SK-N-MC (cell line): ENCODE results near the gene GALNT7.
A peak's percentile ranks its signal among the peaks of the same experiment; 100 is the strongest.
"Not testable (repeated sequence)": the region's sequence is repeated elsewhere in the genome, so short reads cannot be mapped to it uniquely, and the experiment has no call there.

Experiments used
- DNase-seq: peaks from one replicate; pipeline ENCODE4 v3.0.0-alpha.2; 2011; ENCODE audit warnings: low read depth, low spot score
- H3K27ac ChIP-seq: fragments of 200-600 bp; sonication (generic); 2 replicates; pipeline ENCODE4 v1.5.1; 2016; ENCODE audit warnings: mixed run types
- H3K36me3 ChIP-seq: fragments of 200-600 bp; sonication (generic); 2 replicates; pipeline ENCODE4 v1.6.1; 2017; ENCODE audit warnings: antibody characterized with exemption, low read length, mixed read lengths; ENCODE audit not compliant: insufficient read depth
- H3K4me3 ChIP-seq: fragments of 200-600 bp; sonication (generic); 2 replicates; pipeline ENCODE4 v1.5.1; 2016
- H3K9ac ChIP-seq: fragments of 200-600 bp; sonication (generic); 2 replicates; pipeline ENCODE4 v1.8.0; 2017; ENCODE audit warnings: mixed run types, mixed read lengths; ENCODE audit not compliant: insufficient read length
- H3K9me3 ChIP-seq: fragments of 200-600 bp; sonication (generic); 2 replicates; pipeline ENCODE4 v1.6.1; 2017; ENCODE audit warnings: low read depth, mild to moderate bottlenecking, antibody characterized with exemption, low read length, moderate library complexity, mixed read lengths
- EZH2 ChIP-seq: fragments of 200-600 bp; sonication (generic); IDR thresholded peaks from one replicate; pipeline ENCODE4 v1.6.1; 2017; ENCODE audit warnings: antibody characterized with exemption
- FOXP2 ChIP-seq: optimal IDR thresholded peaks from 2 replicates; pipeline ENCODE3; 2011; ENCODE audit warnings: mild to moderate bottlenecking, moderate library complexity; ENCODE audit not compliant: insufficient read depth; ENCODE audit errors: extremely low read length, control extremely low read depth
- POLR2AphosphoS5 ChIP-seq: IDR thresholded peaks from 2 replicates; pipeline ENCODE4 v1.6.1; 2012; ENCODE audit warnings: mild to moderate bottlenecking, low read depth, low read length, borderline replicate concordance

GALNT7 gene

DNA sequence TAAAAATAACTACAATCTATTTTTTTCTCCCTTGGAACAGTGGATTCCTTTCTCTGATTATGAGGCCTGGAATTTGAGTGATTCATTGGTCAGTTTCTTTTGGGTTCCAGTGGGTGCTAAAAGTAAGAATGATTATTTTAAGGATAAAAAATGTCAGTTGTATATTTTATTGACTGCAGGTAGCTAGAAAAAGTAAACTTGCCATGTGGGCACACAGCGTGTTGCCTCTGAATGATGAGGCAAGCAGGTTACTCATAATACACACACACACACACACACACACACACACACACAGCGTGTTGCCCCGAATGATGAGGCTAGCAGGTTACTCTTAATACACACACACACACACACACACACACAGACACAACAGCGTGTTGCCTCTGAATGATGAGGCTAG is 13.8 kb downstream of the GALNT7 start:
- DNase-seq: no peak
- Histone ChIP-seq H3K9ac (no peak overlapping the region), H3K4me3 (no peak overlapping the region), H3K36me3 (no peaks in the 10 kb centered on the region), H3K9me3 (no peaks in the 10 kb centered on the region), H3K27ac (no peak overlapping the region)
- no peak for TF ChIP-seq FOXP2
- TF ChIP-seq POLR2AphosphoS5: no peak
- no peak for TF ChIP-seq EZH2

DNA sequence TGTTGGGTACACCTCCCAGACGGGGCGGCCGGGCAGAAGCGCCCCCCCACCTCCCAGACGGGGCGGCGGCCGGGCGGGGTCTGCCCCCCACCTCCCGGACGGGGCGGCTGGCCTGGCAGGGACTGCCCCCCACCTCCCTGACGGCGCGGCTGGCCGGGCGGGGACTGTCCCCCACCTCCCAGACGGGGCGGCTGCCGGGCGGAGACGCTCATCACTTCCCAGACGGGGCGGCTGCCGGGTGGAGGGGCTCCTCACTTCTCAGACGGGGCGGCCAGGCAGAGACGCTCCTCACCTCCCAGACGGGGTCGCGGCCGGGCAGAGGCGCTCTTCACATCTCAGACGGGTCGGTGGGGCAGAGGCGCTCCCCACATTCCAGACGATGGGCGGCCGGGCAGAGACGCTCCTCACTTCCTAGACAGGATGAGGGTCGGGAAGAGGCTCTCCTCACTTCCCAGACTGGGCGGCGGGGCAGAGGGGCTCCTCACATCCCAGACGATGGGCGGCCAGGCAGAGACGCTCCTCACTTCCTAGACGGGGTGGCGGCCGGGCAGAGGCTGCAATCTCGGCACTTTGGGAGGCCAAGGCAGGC is 15.1 kb downstream of the GALNT7 start:
- not testable (repeated sequence) for H3K9ac ChIP-seq

DNA sequence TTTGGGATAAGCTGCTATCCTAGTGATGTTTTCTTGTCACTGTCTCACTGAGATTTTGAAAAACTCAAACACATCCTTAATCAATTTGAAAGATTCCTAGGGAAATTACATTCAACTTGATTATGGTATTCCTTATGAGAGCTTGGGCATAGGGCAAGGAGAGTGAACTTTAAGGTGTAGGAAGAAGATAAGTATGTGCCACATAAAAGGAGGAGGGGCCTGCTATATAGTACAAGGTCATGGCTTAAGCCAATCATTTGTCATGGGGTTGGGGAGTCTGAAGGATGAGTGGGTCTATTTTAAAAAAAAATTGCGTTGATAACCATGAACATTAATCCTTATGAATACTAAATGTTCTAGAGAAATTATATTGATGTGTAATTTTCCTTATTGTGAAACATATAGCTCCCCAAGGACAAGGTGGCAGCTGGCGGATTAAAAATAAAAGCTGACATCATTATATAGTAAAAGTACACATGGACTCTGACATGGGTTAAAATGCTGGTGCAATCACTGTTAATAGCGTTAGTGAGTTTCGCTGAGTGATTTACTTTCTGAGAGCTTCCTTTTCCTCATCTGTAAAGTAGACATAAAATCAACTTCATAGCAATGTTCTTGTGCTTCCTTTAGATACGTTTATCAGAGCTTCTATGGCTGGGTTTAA is 17.4 kb downstream of the GALNT7 start:
- no peak; the same call in 1 of the 2 replicates for TF ChIP-seq POLR2AphosphoS5
- TF ChIP-seq FOXP2: peak; percentile 33
- TF ChIP-seq EZH2: no peak
- peak overlapping the region; percentile 55 for H3K4me3 ChIP-seq

More for the DNA sequence above, 15.1 kb downstream of the GALNT7 start:
- not testable (repeated sequence) for H3K4me3 ChIP-seq, H3K27ac ChIP-seq, H3K36me3 ChIP-seq, DNase-seq, H3K9me3 ChIP-seq

GRCh38 chr4:173187732-173188131 is 19.1 kb downstream of the GALNT7 start:
- Histone ChIP-seq H3K9ac (no peak overlapping the region), H3K9me3 (no peaks in the 10 kb centered on the region), H3K27ac (no peak overlapping the region), H3K36me3 (no peaks in the 10 kb centered on the region), H3K4me3 (no peak overlapping the region)
- TF ChIP-seq FOXP2: no peak
- no peak for TF ChIP-seq POLR2AphosphoS5
- TF ChIP-seq EZH2: no peak
- DNase-seq: no peak

More for the DNA sequence above, 17.4 kb downstream of the GALNT7 start:
- H3K27ac ChIP-seq: peak overlapping the region; percentile 61
- H3K9me3 ChIP-seq: no peaks in the 10 kb centered on the region
- no peaks in the 10 kb centered on the region for H3K36me3 ChIP-seq
- DNase-seq: peak; percentile 85
- H3K9ac ChIP-seq: peak overlapping the region; percentile 24

DNA sequence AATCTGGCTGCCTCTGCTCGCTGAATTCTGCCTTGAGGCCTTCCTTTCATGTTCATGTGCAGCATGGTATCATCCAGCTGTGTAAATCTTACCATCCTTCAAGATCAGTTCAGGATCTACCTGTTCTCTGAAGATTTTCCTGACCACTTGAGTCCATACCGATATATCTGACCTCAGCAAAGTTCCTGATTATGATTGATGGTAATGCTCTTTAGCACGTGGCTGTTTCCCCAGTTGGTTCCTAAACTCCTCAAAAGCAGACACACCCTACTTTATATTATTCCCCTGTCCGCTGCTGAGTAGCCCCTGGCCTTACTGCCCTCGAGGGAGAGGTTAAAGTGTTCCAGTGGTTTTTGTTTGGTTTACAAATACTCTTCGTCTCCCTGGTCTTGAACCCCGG is 20.0 kb downstream of the GALNT7 start:
- Histone ChIP-seq H3K36me3 (no peaks in the 10 kb centered on the region), H3K9me3 (no peaks in the 10 kb centered on the region), H3K9ac (no peak overlapping the region), H3K27ac (no peak overlapping the region), H3K4me3 (no peak overlapping the region)
- no peak for DNase-seq
- TF ChIP-seq POLR2AphosphoS5: no peak
- TF ChIP-seq EZH2: no peak
- no peak for TF ChIP-seq FOXP2

GRCh38 chr4:173189117-173189693 is 20.6 kb downstream of the GALNT7 start:
- H3K27ac ChIP-seq: no peak overlapping the region
- H3K36me3 ChIP-seq: no peaks in the 10 kb centered on the region
- no peak for DNase-seq
- no peak overlapping the region for H3K9ac ChIP-seq
- TF ChIP-seq EZH2 (no peak), POLR2AphosphoS5 (no peak), FOXP2 (no peak)
- no peaks in the 10 kb centered on the region for H3K9me3 ChIP-seq
- H3K4me3 ChIP-seq: no peak overlapping the region

- Histone ChIP-seq H3K36me3 (no peaks in the 10 kb centered on the region), H3K9ac (no peak overlapping the region), H3K27ac (no peak overlapping the region), H3K4me3 (no peak overlapping the region), H3K9me3 (no peaks in the 10 kb centered on the region)
- DNase-seq: no peak
- no peak for TF ChIP-seq FOXP2
- no peak for TF ChIP-seq POLR2AphosphoS5
- TF ChIP-seq EZH2: no peak
These were observed 23.0 kb downstream of the GALNT7 start for GRCh38 chr4:173191623-173192041.

DNA sequence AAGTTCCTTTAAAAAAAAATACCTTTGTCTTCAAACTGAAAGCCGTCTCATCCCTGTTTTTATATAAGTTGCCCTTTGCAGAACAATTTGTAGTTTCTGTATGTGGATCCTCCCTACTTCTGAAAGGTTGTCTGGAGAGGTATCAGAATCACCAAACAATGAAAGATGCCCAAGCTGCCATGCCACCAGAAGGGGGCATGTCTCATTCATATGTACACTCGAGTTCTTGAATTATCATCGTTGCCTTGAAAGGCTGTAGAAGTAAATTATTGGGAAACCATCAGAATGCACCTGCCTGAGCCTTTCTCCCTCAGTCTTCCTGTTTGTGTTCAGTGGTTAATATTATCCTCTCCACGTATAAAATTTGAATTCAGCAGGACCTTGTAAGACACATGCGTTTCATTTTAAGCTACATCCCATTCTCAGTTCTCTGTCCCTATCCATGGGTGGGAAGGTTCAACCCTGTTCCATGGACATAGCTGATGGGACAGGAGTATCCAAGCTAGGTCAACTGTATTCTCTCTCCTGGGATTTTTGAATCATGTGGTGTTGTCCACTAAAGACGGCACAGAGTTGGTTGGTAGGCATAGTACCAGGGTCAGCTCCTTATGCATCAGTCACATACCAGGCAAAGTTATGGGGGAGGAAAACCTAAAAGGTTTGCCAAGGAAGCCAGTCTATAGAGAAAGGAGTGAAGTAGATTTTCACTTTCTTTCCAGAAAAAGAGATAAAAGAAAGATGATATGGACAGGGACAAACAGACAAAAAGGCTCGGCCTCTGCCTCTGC is 24.0 kb downstream of the GALNT7 start:
- no peak for DNase-seq
- no peak overlapping the region for H3K9ac ChIP-seq
- no peak overlapping the region for H3K4me3 ChIP-seq
- H3K9me3 ChIP-seq: no peaks in the 10 kb centered on the region
- TF ChIP-seq POLR2AphosphoS5: no peak
- no peak for TF ChIP-seq FOXP2
- TF ChIP-seq EZH2: no peak
- H3K27ac ChIP-seq: no peak overlapping the region
- no peaks in the 10 kb centered on the region for H3K36me3 ChIP-seq
